ENCODE results near the gene JAK2. TPM values are rescaled to one million over a fixed set of nuclear protein-coding genes. Genes with fewer than 3 reads are reported as not detected.
"Not testable (repeated sequence)": the region's sequence is repeated elsewhere in the genome, so short reads cannot be mapped to it uniquely, and the experiment has no call there.

Gene JAK2
- polyA plus RNA-seq, 3 donors, result 11.9 to 14.6 (median 13.4) TPM

DNA sequence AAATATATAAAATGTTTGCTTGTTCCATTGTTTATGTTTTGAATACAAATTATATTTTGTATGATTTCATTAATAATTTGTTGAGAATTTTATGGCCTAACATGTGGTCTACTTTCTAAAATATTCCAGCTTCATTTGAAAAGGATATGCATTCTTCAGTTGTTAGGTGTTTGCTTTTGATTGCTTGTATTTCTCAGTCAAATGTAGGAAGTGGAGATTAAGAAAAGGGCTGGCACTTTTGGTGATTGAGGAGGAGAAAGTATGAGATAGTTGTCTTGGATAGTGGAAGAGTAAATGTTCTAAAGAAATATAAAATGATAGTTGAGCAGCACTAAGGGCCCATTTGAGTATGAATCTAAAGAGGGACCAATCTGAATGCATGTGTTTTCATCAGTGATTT is 23.1 kb downstream of the JAK2 start:
- no peak for DNase-seq (ENCODE audit: extremely low read depth in 1 of 11, low read depth in 9 of 11, low spot score in 4 of 11)

DNA sequence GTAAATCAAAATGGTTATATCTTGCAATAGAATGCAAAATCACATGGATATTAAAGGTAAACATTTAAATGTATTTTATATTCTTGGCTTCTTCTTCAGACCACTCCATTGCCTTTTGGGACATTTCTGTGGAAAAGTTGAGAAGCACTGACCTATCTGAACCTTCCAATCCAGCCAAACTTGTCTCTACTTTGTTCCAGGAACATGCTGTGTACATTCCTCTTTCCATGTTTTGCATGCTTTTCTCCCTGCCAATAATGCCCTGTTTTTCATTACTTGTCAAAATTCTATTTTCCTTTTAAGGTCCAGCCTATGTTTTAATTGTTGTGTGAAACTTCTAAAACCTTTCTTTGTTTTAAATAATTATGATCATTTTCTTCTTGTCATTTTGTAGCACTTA is 28.3 kb downstream of the JAK2 start:
- DNase-seq (ENCODE audit: extremely low read depth in 1 of 11, low read depth in 9 of 11, low spot score in 4 of 11), result no peak

DNA sequence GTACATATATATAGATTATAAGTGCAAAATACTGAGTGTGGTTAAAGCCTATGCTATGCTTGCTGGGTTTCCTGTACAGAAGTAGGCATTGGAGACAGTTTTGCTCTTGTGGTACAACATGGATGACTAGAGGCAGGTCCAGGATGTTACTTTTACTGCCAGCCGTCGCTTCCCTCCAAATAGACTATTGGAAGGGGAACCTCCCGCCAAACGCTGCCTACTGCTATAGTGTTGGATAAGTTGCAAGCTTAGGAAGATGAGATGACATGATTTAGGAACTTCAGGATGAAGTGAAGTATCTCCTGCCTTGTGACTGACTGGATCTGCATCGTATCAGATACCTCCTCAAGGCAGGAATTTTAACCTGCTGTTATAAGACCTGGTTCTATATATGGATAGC is 30.9 kb downstream of the JAK2 start:
- no peak for DNase-seq (ENCODE audit: extremely low read depth in 1 of 11, low read depth in 9 of 11, low spot score in 4 of 11)

DNA sequence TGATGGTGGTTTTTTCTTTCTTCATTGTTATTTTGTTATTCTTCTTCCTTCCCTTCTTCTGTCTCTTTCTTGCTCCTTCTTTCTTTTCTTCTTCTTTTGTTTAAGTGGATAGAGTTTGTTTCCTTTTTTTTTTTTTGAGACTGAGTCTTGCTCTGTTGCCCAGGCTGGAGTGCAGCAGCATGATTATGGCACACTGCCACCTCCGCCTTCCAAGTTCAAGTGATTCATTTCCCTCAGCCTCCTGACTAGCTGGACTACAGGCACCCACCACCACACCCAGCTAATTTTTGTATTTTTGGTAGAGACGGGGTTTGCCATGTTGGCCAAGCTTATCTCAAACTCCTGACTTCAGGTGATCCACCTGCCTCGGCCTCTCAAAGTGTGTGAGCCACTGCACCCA is 40.3 kb downstream of the JAK2 start:
- no peak for DNase-seq (ENCODE audit: extremely low read depth in 1 of 11, low read depth in 9 of 11, low spot score in 4 of 11)

DNA sequence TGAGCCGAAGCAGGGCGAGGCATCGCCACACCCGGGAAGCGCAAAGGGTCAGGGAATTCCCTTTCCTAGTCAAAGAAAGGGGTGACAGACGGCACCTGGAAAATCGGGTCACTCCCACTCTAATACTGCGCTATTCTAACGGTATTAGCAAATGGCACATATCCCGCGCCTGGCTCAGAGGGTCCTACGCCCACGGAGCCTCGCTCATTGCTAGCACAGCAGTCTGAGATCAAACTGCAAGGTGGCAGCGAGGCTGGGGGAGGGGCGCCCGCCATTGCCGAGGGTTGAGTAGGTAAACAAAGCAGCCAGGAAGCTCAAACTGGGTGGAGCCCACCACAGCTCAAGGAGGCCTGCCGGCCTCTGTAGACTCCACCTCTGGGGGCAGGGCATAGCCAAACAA is 46.9 kb downstream of the JAK2 start:
- not testable (repeated sequence) for DNase-seq (ENCODE audit: extremely low read depth in 1 of 11, low read depth in 9 of 11, low spot score in 4 of 11)

DNA sequence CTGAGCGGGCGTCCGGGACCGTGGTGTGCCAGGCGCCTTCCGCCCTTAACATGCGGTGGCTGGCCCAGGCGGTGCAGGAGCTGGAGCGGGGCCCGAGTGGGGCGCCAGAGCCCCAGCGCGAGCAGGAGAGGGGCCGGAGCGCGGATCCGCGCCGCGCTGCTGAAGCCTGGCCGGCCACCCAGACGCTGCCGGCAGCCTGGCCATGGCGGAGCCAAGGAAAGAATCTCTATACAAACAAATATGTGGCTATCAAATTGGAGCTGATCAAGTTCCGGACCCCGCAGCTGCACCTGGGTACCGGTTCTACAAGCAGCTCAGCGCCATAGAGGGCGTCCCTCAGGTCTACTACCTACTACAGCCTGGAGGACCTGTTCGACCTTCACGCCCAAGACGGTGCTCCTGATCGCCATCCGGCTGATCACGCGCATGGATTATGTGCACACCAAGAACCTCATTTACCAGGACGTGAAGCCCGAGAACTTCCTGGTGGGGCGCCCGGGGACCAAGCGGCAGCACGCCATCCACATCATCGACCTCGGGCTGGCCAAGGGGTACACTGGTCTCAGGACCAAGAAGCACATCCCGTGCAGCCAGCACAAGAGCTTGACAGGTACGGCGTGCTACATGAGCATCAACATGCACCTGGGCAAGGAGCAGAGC is 55.8 kb downstream of the JAK2 start:
- no peak for DNase-seq (ENCODE audit: extremely low read depth in 1 of 11, low read depth in 9 of 11, low spot score in 4 of 11)

DNA sequence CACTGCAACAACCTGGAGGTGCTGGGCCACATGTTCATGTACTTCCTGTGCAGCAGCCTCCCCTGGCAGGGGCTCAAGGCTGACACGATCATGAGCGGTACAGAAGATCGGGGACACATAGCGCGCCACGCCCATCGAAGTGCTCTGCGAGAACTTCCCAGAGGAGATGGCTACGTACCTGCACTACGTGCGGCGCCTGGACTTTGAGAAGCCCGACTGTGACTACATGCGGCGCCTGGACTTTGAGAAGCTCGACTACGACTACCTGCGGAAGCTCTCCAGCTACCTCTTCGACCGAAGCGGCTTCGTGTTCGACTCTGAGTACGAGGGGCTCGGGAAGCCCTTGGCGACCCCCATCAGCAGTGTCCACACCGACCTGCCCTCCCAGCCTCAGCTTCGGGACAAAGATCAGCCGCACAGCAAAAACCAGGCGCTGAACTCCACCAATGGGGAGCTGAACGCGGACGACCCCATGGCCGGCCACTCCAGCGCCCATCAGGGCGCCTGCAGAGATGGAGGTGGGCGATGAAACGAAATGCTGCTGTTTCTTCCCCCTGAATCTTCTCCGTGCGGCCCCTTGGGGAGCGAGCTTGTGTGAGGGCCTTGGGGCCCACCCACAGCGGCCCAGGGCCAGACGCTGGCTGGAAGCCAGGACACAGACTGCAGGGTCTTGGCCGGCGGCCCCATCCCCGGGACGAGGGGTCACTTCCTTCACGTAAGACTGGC is 56.5 kb downstream of the JAK2 start:
- no peak for DNase-seq (ENCODE audit: extremely low read depth in 1 of 11, low read depth in 9 of 11, low spot score in 4 of 11)

DNA sequence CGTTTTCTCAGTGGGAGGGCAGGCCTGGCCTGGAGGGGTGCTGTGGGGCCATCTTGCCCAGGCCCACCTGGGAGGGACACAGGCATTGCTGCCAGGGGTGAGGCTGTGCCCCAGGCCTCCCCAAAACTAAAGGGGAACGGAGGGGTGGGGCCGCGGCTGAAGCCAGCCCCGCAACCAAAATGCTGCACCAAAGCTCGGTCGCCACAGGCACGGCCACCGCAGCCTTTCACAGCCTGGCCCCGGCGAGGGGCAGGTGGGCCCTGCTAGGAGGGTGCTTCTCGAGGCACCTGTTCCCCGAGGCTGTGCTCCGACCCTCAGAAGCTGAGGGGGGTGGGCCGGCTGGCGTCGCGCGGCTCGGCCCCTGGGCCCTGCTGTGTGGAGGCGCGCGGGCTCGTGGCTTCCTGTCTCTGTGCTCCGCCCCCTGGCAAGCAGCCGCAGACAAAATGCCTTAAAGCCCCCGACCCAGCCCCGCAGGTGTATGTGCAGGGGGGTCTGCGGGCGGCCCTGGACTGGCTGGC is 57.6 kb downstream of the JAK2 start:
- no peak for DNase-seq (ENCODE audit: extremely low read depth in 1 of 11, low read depth in 9 of 11, low spot score in 4 of 11)

DNA sequence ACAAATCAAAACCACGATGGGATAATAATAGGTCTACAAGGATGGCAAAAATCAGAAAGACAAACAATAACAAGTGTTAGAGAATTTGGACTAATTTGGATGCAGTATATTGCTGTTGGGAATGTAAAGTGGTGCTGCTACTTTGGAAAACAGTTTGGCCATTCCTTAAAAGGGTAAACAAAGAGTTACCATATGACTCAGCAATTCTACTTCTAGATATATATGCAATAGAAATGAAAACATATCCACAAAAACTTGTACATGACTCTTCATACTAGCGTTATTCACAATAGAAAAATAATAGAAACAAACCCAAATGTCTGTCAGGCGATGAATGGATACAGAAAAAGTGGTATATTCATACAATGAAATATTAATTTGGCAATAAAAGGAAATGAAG is 58.3 kb downstream of the JAK2 start:
- no peak for DNase-seq (ENCODE audit: extremely low read depth in 1 of 11, low read depth in 9 of 11, low spot score in 4 of 11)

DNA sequence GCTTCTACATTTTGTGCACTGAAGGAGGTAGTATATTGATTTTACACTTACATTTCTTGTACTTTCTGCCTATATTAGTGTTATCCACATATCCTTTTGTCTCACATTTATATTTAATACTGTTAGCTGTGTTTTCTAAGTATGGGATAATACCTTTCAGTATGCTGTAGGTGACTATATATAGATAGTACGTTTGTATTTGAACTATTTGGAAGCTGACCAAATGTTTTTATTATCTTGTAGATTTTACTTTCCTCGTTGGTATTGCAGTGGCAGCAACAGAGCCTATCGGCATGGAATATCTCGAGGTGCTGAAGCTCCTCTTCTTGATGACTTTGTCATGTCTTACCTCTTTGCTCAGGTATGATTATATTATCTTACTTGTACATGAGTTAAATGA is 59.1 kb downstream of the JAK2 start:
- DNase-seq (ENCODE audit: extremely low read depth in 1 of 11, low read depth in 9 of 11, low spot score in 4 of 11), result no peak

DNA sequence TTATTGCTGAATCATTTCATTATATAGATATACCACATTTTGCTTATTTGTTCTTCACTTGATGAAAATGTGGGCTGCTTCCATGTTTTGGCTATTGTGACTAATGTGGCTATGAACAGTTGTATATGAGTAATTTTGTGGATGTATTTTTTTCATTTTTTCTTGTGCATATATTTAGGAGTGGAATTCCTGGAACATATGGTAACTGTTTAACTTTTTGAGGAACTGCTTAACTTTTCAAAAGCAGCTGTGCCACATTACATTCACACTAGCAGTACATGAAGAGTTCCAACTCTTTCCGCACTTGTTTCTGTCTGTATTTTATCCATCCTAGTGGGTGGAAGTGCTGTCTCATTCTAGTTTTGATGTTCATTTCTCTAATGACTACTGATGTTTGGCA is 67.8 kb downstream of the JAK2 start:
- DNase-seq (ENCODE audit: extremely low read depth in 1 of 11, low read depth in 9 of 11, low spot score in 4 of 11), result no peak

DNA sequence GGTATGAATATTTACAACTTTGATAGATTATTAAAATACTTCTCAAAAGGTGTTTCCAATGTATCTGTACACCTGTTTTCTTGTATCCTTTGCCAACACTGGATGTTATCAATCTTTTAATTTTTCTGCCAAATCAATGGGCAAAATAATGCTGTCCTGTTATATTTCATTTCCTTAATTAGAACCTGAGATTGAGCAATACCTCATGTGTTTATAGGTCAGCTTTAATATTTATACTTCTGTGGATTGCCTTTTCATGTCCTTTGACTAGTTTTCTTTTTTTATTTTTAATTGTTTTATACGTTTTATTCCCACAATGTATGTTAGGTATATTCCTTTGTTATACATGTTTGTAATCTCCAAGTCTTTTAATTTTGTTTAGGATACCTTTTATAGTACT is 77.6 kb downstream of the JAK2 start:
- DNase-seq (ENCODE audit: extremely low read depth in 1 of 11, low read depth in 9 of 11, low spot score in 4 of 11), result no peak

DNA sequence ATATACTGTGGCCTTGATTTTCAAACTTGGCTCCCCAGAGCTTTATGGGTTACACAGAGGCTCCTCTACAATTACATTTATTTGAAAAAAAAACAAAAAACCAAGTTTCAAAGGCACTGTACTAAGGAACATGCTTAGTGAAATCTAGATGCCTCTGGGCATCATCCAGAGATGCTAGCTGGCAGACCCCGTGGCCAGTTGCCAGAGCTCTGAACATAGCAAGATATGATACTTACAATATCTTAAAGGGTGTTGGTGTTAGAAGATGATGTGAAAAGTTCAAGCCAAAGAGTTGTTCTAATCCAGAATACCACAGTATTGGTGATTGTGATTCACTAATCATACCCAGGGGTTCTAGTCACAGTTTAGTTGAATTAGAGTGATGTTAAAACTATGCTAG is 87.8 kb downstream of the JAK2 start:
- no peak for DNase-seq (ENCODE audit: extremely low read depth in 1 of 11, low read depth in 9 of 11, low spot score in 4 of 11)

DNA sequence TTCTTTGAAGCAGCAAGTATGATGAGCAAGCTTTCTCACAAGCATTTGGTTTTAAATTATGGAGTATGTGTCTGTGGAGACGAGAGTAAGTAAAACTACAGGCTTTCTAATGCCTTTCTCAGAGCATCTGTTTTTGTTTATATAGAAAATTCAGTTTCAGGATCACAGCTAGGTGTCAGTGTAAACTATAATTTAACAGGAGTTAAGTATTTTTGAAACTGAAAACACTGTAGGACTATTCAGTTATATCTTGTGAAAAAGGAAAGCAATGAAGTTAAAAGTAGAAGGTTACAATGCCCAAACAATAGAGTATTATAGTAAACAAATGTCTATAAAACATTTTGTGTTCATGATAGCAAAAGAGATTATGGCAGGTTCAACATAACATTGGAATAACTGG is 88.6 kb downstream of the JAK2 start:
- no peak for DNase-seq (ENCODE audit: extremely low read depth in 1 of 11, low read depth in 9 of 11, low spot score in 4 of 11)

DNA sequence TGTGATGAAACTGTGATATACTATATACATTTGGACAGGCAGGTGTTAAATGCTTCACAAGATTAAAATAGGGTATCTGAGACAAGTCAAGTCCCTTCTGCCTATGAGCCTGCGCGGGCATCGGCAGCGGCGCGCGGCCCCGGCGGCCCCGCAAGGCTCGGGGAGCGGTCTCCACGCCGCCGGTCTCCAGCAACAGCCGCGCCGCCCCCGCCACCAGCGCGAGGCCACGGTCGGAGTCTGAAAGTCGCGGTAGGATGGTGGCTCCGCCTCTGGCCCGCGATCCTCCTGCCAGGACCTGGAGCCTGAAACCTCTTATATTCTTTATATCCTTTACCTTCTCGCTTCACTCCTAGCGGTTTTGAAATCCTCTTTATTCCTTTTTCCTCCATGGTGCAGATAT is 100.9 kb downstream of the JAK2 start:
- DNase-seq (ENCODE audit: extremely low read depth in 1 of 11, low read depth in 9 of 11, low spot score in 4 of 11), result no peak

DNA sequence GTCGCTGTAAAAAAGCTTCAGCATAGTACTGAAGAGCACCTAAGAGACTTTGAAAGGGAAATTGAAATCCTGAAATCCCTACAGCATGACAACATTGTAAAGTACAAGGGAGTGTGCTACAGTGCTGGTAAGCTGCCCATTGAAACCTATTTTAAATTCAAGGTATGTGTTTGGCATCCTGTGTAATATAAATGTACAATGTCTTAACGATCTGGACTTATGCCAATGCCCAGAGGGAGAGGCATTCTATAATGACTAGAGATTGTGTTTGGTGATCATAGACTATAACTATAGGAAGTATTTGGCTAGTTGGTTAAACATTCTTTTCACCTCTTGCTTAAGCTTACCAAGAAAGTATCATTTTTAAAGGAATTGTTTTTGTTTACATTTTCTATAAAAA is 104.7 kb downstream of the JAK2 start:
- peak; percentile 8 to 51 (median 30) for DNase-seq (ENCODE audit: extremely low read depth in 1 of 11, low read depth in 9 of 11, low spot score in 4 of 11)

DNA sequence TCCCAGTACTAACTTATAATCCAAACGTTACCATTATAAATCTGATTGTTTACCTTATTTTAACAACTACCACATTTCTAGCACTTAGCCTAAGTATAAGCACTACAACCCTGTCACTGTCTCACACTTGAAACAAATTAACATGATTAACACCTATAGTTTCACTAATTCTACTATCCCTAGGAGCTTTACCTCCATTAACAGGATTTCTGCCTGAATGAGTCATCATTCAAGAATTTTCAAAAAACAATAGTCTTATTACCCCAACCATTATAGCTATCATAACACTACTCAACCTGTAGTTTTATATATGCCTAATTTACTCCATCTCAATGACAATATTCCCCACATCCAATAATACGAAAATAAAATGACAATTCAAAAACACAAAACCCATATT is 110.7 kb downstream of the JAK2 start:
- no peak for DNase-seq (ENCODE audit: extremely low read depth in 1 of 11, low read depth in 9 of 11, low spot score in 4 of 11)

DNA sequence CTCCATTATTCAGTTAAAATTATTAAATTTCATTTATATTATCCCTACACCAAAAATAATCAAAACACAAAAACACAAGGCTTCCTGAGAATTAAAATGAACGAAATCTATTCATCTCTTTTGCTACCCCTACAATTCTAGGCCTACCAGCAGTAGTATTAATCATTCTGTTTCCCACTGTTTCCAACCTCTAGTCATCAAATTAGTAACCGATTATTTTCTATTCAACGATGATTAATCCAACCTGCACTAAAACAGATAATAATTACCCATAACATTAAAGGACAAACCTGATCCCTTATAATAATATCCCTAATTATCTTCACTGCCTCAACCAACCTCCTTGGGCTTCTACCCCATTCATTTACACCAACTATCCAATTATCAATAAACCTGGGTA is 114.4 kb downstream of the JAK2 start:
- DNase-seq (ENCODE audit: extremely low read depth in 1 of 11, low read depth in 9 of 11, low spot score in 4 of 11), result no peak

DNA sequence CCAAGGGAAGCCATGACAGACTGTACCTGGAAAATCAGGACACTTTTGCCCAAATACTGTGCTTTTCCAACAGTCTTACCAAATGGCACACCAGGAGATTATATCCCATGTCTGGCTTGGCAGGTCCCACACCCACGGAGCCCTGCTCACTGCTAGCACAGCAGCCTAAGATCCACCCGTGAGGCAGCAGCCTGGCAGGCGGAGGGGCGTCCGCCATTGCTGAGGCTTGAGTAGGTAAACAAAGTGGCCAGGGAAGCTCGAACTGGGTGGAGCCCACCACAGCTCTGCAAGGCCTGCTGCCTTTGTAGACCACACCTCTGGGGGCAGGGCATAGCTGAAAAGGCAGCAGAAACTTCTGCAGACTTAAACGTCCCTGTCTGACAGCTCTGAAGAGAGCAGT is 116.1 kb downstream of the JAK2 start:
- not testable (repeated sequence) for DNase-seq (ENCODE audit: extremely low read depth in 1 of 11, low read depth in 9 of 11, low spot score in 4 of 11)

DNA sequence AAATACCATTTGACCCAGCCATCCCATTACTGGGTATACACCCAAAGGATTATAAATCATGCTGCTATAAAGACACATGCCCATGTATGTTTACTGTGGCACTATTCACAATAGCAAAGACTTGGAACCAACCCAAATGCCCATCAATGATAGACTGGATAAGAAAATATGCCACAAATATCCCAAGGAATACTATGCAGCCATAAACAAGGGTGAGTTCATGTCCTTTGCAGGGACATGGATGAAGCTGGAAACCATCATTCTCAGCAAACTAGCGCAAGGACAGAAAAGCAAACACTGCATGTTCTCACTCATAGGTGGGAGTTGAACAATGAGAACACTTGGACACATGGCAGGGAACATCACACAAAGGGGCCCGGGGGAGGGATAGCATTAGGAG is 121.4 kb downstream of the JAK2 start:
- not testable (repeated sequence) for DNase-seq (ENCODE audit: extremely low read depth in 1 of 11, low read depth in 9 of 11, low spot score in 4 of 11)

Data from renal cortex interstitium (tissue), 11 donors.